Fibroblast of lung (primary cell): ENCODE results near the gene FCRL1.

Experiments used
- EZH2 ChIP-seq: IDR thresholded peaks from 2 replicates; pipeline ENCODE4 v1.5.1; 2012; ENCODE audit warnings: low read length, control low read depth, mild to moderate bottlenecking; ENCODE audit errors: missing control alignments
- TF ChIP-seq, protein P1 (sequence below), 2 donors: IDR thresholded peaks in 1 of 2; conservative IDR thresholded peaks in 1 of 2; 1 replicate in 1 of 2; 2 replicates in 1 of 2; pipeline ENCODE4 v1.5.1; 2011 to 2012; ENCODE audit warnings: low read length in 2 of 2, control low read depth in 1 of 2, inconsistent platforms in 1 of 2, low read depth in 1 of 2, mild to moderate bottlenecking in 1 of 2

DNA sequence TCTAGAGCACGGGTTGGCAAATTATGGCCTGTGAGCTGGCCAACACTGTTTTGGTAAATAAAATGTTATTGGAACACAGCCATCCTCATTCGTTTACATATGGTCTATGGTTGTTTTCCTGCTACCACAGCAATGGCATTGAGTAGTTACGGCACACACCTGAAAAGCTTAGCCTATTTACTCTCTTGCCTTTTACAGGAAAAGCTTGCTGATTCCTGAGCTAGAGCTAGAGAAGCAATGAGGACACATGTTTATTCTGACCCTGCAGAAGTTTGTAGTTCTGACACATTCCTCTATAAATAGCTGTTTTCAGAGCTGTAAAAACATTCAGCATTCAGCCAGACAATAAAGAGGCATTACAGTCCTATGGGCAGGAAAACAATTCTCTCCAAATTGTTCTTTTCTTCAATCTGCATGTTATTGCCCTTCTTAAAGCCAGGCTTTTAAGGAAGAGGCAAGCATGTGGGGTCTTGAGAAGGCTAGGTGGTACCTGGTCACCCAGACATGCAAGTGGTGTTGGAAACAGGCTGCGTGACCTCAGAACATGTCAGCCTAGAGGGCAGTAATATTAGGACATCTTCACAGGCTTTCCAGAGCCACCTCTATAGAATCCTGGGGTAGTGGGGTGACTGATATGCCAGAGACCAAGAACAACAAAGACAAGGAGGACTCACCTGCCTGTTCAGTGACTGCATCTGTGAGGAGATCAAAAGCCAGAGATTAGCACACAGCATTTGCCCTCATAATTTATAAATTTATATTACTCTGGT, 44.6 kb downstream of the FCRL1 start:
- TF ChIP-seq, protein P1, sequence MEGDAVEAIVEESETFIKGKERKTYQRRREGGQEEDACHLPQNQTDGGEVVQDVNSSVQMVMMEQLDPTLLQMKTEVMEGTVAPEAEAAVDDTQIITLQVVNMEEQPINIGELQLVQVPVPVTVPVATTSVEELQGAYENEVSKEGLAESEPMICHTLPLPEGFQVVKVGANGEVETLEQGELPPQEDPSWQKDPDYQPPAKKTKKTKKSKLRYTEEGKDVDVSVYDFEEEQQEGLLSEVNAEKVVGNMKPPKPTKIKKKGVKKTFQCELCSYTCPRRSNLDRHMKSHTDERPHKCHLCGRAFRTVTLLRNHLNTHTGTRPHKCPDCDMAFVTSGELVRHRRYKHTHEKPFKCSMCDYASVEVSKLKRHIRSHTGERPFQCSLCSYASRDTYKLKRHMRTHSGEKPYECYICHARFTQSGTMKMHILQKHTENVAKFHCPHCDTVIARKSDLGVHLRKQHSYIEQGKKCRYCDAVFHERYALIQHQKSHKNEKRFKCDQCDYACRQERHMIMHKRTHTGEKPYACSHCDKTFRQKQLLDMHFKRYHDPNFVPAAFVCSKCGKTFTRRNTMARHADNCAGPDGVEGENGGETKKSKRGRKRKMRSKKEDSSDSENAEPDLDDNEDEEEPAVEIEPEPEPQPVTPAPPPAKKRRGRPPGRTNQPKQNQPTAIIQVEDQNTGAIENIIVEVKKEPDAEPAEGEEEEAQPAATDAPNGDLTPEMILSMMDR (conservative IDR thresholded peaks at IDR 0.05 in 1 of 2, IDR thresholded peaks at IDR 0.05 in 1 of 2; ENCODE audit: low read depth in 1 of 2, low read length in 2 of 2): no peak
- no peak for TF ChIP-seq EZH2
